KMS-11 (cell line): Measurements from ENCODE around the gene SYNE1.

Experiments used
- H2AFZ ChIP-seq: fragments of 200-600 bp; sonication (generic); 2 replicates; pipeline ENCODE4 v1.6.1; 2016; ENCODE audit warnings: antibody characterized with exemption, mixed run types, low read depth
- H3K27ac ChIP-seq: fragments of 200-600 bp; sonication (generic); 2 replicates; pipeline ENCODE4 v1.6.1; 2016; ENCODE audit warnings: mild to moderate bottlenecking, mixed run types
- H3K27me3 ChIP-seq: fragments of 200-600 bp; sonication (generic); 2 replicates; pipeline ENCODE4 v1.6.1; 2017; ENCODE audit warnings: mild to moderate bottlenecking, low read depth, mixed run types, moderate library complexity; ENCODE audit not compliant: insufficient read depth
- H3K36me3 ChIP-seq: fragments of 200-600 bp; sonication (generic); 2 replicates; pipeline ENCODE4 v1.6.1; 2017; ENCODE audit warnings: mild to moderate bottlenecking, mixed run types; ENCODE audit not compliant: insufficient read depth
- H3K4me1 ChIP-seq: fragments of 200-600 bp; sonication (generic); 2 replicates; pipeline ENCODE4 v1.6.1; 2016; ENCODE audit warnings: mild to moderate bottlenecking, low read depth, mixed run types; ENCODE audit not compliant: poor library complexity, severe bottlenecking
- H3K4me2 ChIP-seq: fragments of 200-600 bp; sonication (generic); 2 replicates; pipeline ENCODE4 v1.7.0; 2016; ENCODE audit warnings: mild to moderate bottlenecking, mixed run types
- H3K4me3 ChIP-seq: fragments of 200-600 bp; sonication (generic); IDR thresholded peaks from 2 replicates; pipeline ENCODE4 v1.6.1; 2017; ENCODE audit warnings: low read depth, low read length, mixed read lengths; ENCODE audit not compliant: insufficient read depth
- H3K79me2 ChIP-seq: fragments of 200-600 bp; sonication (generic); 2 replicates; pipeline ENCODE4 v1.6.1; 2016; ENCODE audit warnings: low read depth, mixed run types; ENCODE audit not compliant: insufficient read depth
- H3K9ac ChIP-seq: fragments of 200-600 bp; sonication (generic); 2 replicates; pipeline ENCODE4 v1.6.1; 2016; ENCODE audit warnings: mild to moderate bottlenecking, mixed run types
- H4K20me1 ChIP-seq: fragments of 200-600 bp; sonication (generic); 2 replicates; pipeline ENCODE4 v1.6.1; 2016; ENCODE audit warnings: mild to moderate bottlenecking, mixed run types; ENCODE audit not compliant: insufficient read depth
- TF ChIP-seq, protein P1 (sequence below): fragments of 200-600 bp; sonication (generic); conservative IDR thresholded peaks from 2 replicates; pipeline ENCODE4 v1.6.1; 2017; ENCODE audit warnings: low read depth, mild to moderate bottlenecking, antibody characterized with exemption, low read length, moderate library complexity, mixed read lengths

Gene SYNE1

GRCh38 chr6:152186840-152187239, 450.3 kb downstream of the SYNE1 start:
- no peaks in the 10 kb centered on the region for H3K4me1 ChIP-seq
- H3K9ac ChIP-seq, result no peak overlapping the region
- no peak overlapping the region for H3K4me2 ChIP-seq
- TF ChIP-seq, protein P1, sequence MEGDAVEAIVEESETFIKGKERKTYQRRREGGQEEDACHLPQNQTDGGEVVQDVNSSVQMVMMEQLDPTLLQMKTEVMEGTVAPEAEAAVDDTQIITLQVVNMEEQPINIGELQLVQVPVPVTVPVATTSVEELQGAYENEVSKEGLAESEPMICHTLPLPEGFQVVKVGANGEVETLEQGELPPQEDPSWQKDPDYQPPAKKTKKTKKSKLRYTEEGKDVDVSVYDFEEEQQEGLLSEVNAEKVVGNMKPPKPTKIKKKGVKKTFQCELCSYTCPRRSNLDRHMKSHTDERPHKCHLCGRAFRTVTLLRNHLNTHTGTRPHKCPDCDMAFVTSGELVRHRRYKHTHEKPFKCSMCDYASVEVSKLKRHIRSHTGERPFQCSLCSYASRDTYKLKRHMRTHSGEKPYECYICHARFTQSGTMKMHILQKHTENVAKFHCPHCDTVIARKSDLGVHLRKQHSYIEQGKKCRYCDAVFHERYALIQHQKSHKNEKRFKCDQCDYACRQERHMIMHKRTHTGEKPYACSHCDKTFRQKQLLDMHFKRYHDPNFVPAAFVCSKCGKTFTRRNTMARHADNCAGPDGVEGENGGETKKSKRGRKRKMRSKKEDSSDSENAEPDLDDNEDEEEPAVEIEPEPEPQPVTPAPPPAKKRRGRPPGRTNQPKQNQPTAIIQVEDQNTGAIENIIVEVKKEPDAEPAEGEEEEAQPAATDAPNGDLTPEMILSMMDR, result no peak
- no peaks in the 10 kb centered on the region for H3K79me2 ChIP-seq
- H3K27ac ChIP-seq, result no peak overlapping the region
- no peaks in the 10 kb centered on the region for H3K36me3 ChIP-seq
- H2AFZ ChIP-seq, result no peak overlapping the region
- H3K27me3 ChIP-seq, result no peaks in the 10 kb centered on the region
- H3K4me3 ChIP-seq, result no peak overlapping the region
- H4K20me1 ChIP-seq, result no peaks in the 10 kb centered on the region

- no peaks in the 10 kb centered on the region for H3K79me2 ChIP-seq
- no peaks in the 10 kb centered on the region for H3K36me3 ChIP-seq
- no peaks in the 10 kb centered on the region for H4K20me1 ChIP-seq
- H3K4me3 ChIP-seq, result no peak overlapping the region
- no peak overlapping the region for H3K27ac ChIP-seq
- no peak overlapping the region for H3K4me2 ChIP-seq
- no peak overlapping the region for H3K9ac ChIP-seq
- no peaks in the 10 kb centered on the region for H3K4me1 ChIP-seq
- H3K27me3 ChIP-seq, result no peaks in the 10 kb centered on the region
- TF ChIP-seq, protein P1, result no peak
- no peak overlapping the region for H2AFZ ChIP-seq
Observed at GRCh38 chr6:152184917-152185574, 452.1 kb downstream of the SYNE1 start.

DNA sequence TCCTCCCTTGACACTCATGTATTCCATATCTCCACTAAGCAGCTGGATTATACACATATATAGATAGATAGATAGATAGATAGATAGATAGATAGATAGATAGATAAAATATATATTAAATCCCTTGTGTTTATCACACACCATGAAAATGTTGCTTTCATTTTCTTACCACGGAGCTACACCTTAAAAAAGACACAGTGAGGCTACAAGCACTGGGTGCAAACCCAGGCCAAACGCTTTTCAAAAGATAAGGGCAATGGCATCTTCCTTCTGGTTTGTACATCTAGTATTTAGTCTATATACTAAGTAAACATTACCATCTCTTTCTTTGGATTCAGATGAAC, 452.6 kb downstream of the SYNE1 start:
- Histone ChIP-seq H3K27me3 (no peaks in the 10 kb centered on the region), H3K4me1 (no peaks in the 10 kb centered on the region), H3K27ac (no peak overlapping the region), H4K20me1 (no peaks in the 10 kb centered on the region), H3K36me3 (no peaks in the 10 kb centered on the region), H3K9ac (no peak overlapping the region), H3K4me3 (no peak overlapping the region), H3K79me2 (no peaks in the 10 kb centered on the region), H3K4me2 (no peak overlapping the region), H2AFZ (no peak overlapping the region)
- TF ChIP-seq, protein P1, result no peak

DNA sequence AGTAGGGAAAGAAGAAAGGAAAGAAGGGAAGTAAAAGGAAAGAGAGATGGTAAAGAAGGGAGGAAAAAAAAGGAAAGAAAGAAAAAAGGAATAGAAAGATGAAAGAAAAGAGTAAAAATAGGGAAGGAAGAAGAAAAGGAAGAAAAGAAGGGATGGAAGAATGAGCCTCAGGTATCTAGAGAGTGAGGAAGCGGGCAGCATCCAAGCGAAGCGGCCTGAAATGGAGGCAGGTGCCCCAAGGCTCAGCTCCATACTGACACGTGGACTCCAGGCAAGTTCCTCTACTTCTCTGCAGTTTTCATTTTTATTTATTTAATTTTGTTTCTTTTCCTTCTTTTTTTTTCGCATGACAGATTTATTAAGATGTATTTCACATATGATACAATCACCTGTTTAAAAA, 456.6 kb downstream of the SYNE1 start:
- Histone ChIP-seq H3K4me1 (no peaks in the 10 kb centered on the region), H3K4me2 (no peak overlapping the region), H3K36me3 (no peaks in the 10 kb centered on the region), H3K27ac (no peak overlapping the region), H4K20me1 (no peaks in the 10 kb centered on the region), H3K4me3 (no peak overlapping the region), H3K79me2 (no peaks in the 10 kb centered on the region), H3K9ac (no peak overlapping the region), H3K27me3 (no peaks in the 10 kb centered on the region), H2AFZ (no peak overlapping the region)
- TF ChIP-seq, protein P1, result no peak
